Epidermal melanocyte (primary cell): Measurements from ENCODE around the gene PTN.
"Not testable (repeated sequence)": the region's sequence is repeated elsewhere in the genome, so short reads cannot be mapped to it uniquely, and the experiment has no call there.

Experiments used
- DNase-seq: peaks from one replicate; pipeline ENCODE4 v3.0.0; 2011; ENCODE audit warnings: low spot score; ENCODE audit not compliant: insufficient read length

Gene PTN

GRCh38 chr7:137268001-137268865, 75.3 kb downstream of the PTN start:
- not testable (repeated sequence) for DNase-seq

- DNase-seq, result no peak
These were observed 76.8 kb downstream of the PTN start for GRCh38 chr7:137266764-137267163.

GRCh38 chr7:137265480-137265879, 78.1 kb downstream of the PTN start:
- DNase-seq, result not testable (repeated sequence)

- DNase-seq, result no peak
These were observed 80.9 kb downstream of the PTN start for GRCh38 chr7:137262599-137262998.

GRCh38 chr7:137258552-137258951, 85.0 kb downstream of the PTN start:
- no peak for DNase-seq

- no peak for DNase-seq
These were observed 88.8 kb downstream of the PTN start for GRCh38 chr7:137254766-137255165.

GRCh38 chr7:137245890-137246289, 97.6 kb downstream of the PTN start:
- DNase-seq, result no peak

DNA sequence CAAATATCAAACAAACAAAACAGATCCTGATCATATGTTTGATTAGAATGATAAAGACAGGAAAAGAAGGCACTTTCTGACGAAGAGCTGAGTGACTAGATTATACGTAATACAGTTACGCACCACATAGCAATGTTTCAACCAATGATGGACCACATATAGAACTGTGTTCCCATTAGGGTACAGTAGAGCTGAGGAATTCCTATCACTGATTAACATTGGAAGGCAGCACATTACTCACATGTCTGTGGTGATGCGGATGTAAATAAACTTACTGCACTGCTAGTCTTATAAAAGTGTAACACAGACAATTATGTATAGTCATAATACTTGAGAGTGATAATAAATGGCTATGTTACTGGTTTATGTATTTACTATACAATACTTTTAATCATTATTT, 98.3 kb downstream of the PTN start:
- DNase-seq, result no peak

DNA sequence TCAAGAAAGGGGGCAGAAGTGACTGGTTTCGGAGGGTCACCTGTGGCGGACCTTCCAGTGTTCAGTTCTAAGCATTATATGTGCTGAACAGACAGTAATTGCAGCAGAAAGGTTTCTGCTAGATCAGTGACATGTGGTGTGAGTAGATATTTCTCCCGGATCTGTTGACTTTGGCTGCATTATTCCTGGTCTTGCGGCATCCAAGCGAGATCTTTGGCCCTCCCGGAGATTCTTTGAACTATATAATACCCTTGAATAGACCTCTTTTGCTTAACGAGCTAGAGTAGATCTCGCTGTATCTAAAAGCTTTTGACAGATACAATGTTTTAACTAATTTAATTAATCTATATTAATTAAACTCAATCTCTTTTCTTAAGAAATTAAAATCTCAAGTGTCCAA, 99.8 kb downstream of the PTN start:
- no peak for DNase-seq

DNA sequence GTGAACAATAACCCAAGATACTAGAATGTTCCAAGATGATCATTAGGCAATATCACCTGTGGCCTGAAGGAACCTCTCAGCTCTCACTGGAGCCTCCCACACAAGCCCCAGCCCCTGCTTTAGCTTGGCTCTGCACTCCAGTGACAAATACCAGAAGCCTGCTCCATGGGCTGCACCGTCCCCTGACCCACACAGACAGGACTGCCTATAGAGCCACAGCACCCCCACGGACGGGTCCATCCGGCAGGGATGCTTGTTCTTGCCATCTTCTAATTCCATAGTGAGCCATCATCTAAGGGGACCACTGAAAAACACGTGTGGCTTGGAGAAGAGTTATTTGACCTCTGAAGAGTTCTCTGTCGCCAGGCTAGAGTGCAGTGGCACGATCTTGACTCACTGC, 100.9 kb downstream of the PTN start:
- no peak for DNase-seq

GRCh38 chr7:137241655-137242360, 101.7 kb downstream of the PTN start:
- DNase-seq, result no peak

DNA sequence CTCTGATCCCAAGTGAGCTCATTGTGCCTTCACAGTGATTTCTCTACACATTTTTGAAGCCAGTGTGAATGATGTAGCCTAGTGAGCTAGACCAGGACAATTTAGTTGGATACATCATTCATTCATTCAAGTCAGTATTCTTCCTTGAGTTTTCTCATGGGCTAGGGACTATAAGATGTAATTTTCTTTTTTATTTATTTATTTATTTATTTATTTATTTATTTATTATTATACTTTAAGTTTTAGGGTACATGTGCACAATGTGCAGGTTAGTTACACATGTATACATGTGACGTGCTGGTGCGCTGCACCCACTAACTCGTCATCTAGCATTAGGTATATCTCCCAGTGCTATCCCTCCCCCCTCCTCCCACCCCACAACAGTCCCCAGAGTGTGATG, 104.3 kb downstream of the PTN start:
- not testable (repeated sequence) for DNase-seq

GRCh38 chr7:137235434-137235833, 108.1 kb downstream of the PTN start:
- DNase-seq, result no peak

DNA sequence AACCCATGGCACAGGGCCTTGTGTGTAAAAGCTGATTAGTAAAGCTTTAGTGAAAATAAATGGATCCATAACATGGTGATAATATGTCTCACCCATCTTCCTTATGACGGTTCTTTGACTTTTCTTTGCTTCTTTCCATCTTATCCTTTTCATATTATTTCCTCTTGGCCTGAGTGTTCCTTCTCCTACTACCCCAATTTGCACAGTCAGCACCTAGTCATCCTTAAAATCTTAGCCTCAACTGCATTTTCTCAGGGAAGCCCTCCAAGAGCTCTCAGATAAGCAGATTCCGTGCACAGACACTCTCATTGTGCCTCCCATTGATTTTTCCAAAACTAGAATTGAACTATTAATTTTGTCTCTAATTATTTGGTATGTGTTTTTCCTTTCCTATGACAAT, 112.4 kb downstream of the PTN start:
- no peak for DNase-seq

DNA sequence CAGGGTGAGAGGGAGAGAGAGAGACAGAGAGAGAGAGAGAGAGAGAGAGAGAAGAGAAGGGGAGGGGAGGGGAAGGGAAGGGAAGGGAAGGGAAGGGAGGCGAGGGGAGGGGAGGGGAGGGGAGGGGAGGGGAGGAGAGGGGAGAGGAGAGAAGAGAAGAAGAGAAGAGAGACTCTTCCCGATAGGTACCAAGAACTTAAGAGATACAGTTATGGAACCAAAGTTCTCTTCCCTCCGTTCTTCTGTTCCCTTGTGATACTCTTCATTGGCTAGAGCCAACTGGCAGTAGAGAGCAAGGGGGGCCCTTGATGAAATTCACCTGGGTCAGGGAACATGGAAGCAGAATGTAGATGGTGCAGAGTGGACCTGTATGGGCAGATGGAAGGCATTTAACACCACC, 122.1 kb downstream of the PTN start:
- no peak for DNase-seq

GRCh38 chr7:137213744-137214143, 129.8 kb downstream of the PTN start:
- DNase-seq, result no peak

DNA sequence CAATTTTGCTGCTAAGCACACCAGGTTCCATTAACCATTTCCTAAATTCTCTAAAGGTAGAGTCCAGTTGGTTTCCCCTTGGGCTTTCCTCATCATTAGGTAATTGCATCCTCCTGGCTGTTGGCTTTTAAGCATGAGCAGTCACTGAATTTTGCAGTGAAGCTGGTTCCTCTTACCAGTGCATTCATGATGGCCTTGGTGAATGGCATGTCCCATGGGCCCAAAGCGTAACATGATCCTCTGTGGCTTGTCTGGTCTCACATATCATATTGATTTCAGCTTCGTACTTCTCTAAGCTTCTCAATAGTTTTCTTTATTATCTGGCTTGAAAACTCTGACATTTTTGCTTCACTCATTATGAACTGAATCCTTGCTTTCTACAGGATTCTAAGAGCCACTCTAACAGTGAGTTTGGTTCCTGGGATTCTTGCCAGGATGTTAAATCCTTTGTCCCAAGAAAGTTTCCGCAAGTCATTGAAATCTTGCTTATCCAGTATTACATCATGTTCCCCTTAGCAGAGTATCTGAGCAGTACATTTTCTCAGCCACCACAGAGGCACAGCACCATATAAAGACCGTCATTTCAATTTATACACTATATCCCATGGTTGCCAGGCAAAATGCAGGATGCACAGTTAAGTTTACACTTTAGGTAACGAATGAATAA, 134.2 kb downstream of the PTN start:
- DNase-seq, result no peak

DNA sequence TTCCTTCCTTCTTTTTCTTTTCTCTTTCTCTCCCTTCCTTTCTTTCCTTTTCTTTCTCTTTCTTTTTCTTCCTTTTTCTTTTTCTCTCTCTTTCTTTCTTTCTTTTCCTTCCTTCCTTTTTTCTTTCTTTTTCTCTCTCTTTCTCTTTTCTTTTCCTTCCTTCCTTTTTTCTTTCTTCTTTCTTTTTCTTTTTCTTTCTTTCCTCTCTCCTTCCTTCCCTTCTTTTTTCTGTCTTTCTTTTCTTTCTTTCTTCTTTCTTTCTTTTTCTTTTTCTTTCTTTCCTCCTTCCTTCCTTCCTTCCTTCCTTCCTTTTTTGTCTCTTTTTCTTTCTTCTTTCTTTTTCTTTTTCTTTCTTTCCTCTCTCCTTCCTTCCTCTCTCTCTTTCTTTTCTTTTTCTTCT, 136.8 kb downstream of the PTN start:
- no peak for DNase-seq

- DNase-seq, result no peak
These were observed 139.3 kb downstream of the PTN start for GRCh38 chr7:137204246-137204645.

DNA sequence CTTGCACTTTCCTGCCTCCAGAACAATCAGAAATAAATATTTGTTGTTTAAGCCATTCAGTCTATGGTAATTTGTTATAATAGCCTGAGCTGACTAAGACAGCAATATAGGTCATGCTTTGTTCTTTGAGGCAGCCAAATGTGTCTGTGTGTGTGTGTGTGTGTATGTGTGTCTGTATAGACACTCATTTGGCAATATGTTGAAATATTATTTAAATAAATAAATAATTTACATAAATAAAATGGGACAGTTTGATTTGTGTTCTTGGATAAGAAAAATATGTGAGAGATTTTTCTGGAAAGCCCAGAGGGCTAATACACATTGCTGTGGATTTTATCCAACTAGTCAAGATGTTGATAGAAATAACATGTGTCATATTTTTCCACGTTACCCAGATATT, 140.2 kb downstream of the PTN start:
- DNase-seq, result no peak

GRCh38 chr7:137196648-137197047, 146.9 kb downstream of the PTN start:
- no peak for DNase-seq

GRCh38 chr7:137195996-137196395, 147.5 kb downstream of the PTN start:
- no peak for DNase-seq
